ENCODE measurements around the gene ADSS1.
A peak's percentile ranks its signal among the peaks of the same experiment; 100 is the strongest.

The ADSS1 gene

DNA sequence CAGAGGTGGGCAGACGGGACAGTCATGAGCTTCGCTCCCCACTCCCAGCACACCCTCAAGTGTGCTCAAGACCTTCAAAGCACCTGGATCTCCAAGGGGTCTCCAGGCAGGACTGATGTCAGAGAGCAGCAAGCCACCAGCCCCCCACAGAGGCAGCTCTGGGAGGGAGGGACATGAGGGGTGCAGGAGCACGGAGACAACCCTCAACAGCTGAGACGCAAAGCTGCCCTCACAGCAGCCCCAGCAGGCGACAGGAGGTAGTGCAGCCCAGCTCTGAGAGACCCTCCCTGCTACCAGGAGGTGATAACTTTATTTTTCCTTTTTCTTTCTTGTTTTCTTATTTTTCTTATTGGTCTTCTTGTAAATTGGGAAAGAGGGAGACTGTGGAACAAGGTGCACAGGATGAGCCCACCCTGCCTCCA lies 46.8 kb downstream of the ADSS1 start:
- DNase-seq (ENCODE audit: insufficient read length, low spot score) (no peak), FAIRE-seq (no peak)
- TF ChIP-seq TAF1 (IDR thresholded peaks at IDR 0.05; ENCODE audit: low read depth, low read length) (no peak), PAX5 (IDR thresholded peaks at IDR 0.05; ENCODE audit: insufficient read depth, low read length, severe bottlenecking) (no peak), POU2F2 (IDR thresholded peaks at IDR 0.05; ENCODE audit: low read depth, low read length) (no peak)

DNA sequence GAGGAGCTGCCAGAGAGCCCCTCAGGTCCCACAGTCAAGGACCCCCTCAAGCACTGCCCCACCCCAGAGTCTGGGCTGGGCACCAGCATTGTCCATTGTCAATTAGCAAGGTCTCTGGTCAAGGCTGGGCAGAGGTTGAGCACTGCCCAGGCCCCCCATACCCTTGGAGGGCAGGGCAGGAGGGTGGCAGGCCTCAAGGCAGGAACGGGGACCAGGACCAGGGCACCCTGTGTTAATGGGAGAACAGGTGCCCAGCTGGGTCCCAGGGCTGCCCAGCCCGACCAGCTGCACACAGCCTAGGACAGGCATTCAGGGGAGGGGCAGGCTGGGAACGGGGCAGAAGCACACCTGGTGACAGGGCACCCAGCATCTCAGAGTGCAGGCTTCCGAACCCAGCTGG lies 47.3 kb downstream of the ADSS1 start:
- DNase-seq (ENCODE audit: insufficient read length, low spot score), result no peak
- TF ChIP-seq POLR2AphosphoS5 (IDR thresholded peaks at IDR 0.05; ENCODE audit: low read depth, low read length), result no peak
- TF ChIP-seq POLR2A (IDR thresholded peaks at IDR 0.05; ENCODE audit: low read depth, low read length), result no peak
- TF ChIP-seq POU2F2 (IDR thresholded peaks at IDR 0.05; ENCODE audit: low read depth, low read length), result no peak
- no peak for TF ChIP-seq PAX5 (IDR thresholded peaks at IDR 0.05; ENCODE audit: insufficient read depth, low read length, severe bottlenecking)
- no peak for TF ChIP-seq TAF1 (IDR thresholded peaks at IDR 0.05; ENCODE audit: low read depth, low read length)
- TF ChIP-seq SPI1 (IDR thresholded peaks at IDR 0.05; ENCODE audit: low read depth, low read length), result no peak
- no peak for FAIRE-seq

DNA sequence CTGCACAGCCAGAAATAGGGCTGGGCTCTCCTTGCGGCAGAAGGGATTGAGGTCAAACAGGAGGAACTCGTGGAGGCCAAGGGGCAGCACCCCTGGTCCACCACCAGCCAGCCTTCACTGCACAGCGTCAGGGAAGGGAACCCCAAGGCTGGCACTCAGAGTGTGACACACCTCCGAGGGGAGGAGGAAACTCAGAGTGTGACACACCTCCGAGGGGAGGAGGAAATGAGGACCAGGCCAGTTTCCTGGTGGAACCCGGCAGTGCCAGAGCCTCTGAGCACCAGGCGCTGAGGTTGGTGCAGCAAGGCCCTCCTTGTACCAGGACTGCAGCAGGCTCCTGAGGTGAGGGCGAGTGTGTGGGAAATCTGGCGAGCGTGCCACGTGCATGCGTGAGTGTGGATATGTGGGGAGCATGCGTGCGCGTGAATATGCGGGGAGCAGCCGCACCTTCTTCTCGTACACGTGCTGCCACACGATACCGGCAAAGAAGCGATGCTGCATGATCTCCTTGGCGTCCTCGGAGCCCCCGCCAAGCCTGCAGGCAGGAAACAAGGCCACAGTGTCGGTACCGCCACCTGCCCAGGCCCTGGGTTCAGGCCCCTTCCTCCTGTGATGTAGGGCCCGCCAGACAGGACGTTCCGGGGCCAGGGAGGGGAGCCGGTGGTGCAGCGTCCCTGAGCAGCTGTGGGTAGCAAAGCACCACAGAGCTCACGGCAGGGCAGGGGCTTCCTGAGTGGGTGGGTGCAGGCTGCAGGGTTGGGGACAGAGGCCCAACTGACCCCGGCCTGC lies 48.1 kb downstream of the ADSS1 start:
- FAIRE-seq (no peak), DNase-seq (ENCODE audit: insufficient read length, low spot score) (no peak)
- TF ChIP-seq POU2F2 (IDR thresholded peaks at IDR 0.05; ENCODE audit: low read depth, low read length) (0 out of 2 replicates have a peak, but pooled peaks have one; percentile 13), POLR2A (IDR thresholded peaks at IDR 0.05; ENCODE audit: low read depth, low read length) (no peak)

DNA sequence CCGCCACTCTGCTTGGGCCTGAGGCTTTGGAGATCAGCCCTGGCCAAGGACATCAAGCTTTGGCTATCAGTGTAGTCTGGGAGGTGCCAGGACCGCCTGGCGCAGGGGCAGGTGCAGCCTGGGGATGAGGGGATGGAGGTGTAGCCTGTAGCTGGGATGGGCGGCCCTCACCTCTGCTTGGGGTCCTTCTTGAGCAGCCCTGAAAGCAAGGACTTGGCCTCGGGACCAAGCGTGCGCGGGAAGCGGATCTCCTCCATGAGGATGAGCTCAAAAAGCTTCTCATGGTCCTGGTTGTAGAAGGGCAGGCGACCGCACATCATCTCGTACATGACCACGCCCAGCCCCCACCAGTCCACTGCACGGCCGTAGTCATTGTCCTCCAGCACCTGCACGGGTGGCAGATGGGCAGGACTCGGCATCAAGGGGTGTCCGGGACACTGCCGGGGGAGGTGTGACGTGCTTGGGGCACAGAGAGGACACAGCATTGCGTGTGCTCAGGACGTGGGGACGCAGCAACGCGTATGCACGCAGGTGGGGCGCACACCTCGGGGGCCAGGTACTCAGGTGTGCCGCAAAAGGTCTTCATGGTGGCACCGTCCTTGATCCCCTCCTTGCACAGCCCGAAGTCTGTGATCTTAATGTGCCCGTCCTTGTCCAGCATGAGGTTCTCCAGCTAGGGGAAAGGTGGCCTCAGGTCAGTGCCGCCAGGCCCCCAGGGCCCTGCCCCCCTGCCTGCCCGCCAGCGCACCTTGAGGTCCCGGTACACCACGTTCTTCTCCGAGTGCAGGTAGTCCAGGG lies 48.9 kb downstream of the ADSS1 start:
- FAIRE-seq (no peak), DNase-seq (ENCODE audit: insufficient read length, low spot score) (no peak)
- TF ChIP-seq POLR2AphosphoS5 (IDR thresholded peaks at IDR 0.05; ENCODE audit: low read depth, low read length), result no peak
- TF ChIP-seq TAF1 (IDR thresholded peaks at IDR 0.05; ENCODE audit: low read depth, low read length), result no peak
- TF ChIP-seq SPI1 (IDR thresholded peaks at IDR 0.05; ENCODE audit: low read depth, low read length), result no peak
- no peak for TF ChIP-seq POU2F2 (IDR thresholded peaks at IDR 0.05; ENCODE audit: low read depth, low read length)
- no peak for TF ChIP-seq PAX5 (IDR thresholded peaks at IDR 0.05; ENCODE audit: insufficient read depth, low read length, severe bottlenecking)
- TF ChIP-seq POLR2A (IDR thresholded peaks at IDR 0.05; ENCODE audit: low read depth, low read length), result no peak

DNA sequence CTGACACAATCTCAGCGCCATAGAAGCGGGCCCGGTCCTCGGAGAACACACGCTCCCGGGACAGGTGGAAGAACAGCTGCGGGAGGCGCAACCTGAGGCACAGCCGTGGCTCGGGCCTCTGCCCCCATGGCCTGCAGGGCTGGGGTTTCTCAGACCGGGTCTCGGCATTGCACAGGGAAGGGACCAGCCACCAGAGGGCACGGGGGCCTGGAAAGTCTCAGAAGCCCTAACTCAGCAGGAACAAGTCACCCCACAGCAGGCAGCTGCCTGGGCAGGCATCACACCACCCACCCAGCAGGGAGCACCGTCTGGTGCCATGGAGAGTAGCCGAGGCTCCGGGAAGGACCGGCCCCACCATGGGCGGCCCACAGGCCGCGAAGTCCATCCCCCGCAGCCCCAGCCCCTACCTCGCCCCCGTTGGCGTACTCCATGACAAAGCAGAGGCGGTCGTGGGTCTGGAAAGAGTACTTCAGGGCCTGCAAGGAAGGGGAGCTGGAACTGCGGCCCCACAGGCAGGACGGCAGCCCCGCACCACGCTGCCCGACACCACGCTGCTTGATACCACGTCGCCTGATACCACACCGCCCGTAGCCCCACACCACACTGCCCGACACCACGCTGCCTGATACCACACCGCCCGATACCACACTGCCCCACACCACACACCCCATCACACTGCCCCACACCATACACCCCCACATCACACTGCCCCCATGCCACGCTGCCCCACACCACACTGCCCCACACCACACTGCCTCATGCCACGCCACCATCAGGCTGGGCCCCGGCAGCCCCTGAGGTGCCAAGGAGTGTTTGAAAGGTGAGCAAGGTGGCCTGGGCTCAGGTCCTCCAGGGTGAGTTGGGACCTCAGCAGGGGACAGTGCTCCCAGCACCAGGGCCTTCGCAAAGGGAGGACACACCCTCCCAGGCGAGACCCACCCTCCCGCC lies 49.8 kb downstream of the ADSS1 start:
- no peak for FAIRE-seq
- no peak for TF ChIP-seq POLR2A (IDR thresholded peaks at IDR 0.05; ENCODE audit: low read depth, low read length)
- no peak for TF ChIP-seq PAX5 (IDR thresholded peaks at IDR 0.05; ENCODE audit: insufficient read depth, low read length, severe bottlenecking)
- no peak for TF ChIP-seq POU2F2 (IDR thresholded peaks at IDR 0.05; ENCODE audit: low read depth, low read length)
- TF ChIP-seq TAF1 (IDR thresholded peaks at IDR 0.05; ENCODE audit: low read depth, low read length), result no peak
- no peak for TF ChIP-seq POLR2AphosphoS5 (IDR thresholded peaks at IDR 0.05; ENCODE audit: low read depth, low read length)
- TF ChIP-seq SPI1 (IDR thresholded peaks at IDR 0.05; ENCODE audit: low read depth, low read length), result no peak

DNA sequence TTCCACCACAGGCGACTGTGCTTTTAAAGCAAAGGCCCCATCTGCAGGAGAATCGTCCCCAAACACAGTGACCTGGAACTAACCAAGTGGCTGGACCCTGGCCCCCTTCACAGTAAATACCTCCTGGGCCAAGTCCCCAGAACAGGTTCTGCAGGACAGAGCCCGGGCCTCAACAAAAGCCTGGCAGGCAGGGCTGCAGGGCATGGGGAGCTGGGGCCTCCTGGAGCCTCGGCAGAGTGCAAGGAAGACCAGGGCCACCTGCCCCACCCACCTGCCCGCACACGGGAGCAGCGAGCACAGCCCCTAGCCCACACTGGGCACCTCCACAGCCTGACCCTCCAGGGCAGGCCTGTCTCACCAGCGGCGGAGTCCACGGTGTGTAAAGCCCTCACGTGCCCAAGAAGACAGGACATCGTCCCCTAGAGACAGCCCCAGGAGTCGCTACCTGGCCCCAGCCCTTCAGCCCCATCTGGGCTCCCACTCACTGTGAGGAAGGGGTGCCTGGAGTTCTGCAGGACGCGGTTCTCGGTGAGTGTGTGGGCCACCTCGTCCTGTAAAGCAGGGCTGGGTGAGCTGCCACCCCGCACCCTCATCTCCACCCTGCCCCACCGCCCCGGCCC lies 50.5 kb downstream of the ADSS1 start:
- FAIRE-seq (no peak), DNase-seq (ENCODE audit: insufficient read length, low spot score) (no peak)
- TF ChIP-seq POLR2A (IDR thresholded peaks at IDR 0.05; ENCODE audit: low read depth, low read length), result no peak; the same call in 1 of the 2 replicates
- TF ChIP-seq POLR2AphosphoS5 (IDR thresholded peaks at IDR 0.05; ENCODE audit: low read depth, low read length), result no peak

More for the DNA sequence above, 49.8 kb downstream of the ADSS1 start:
- DNase-seq (ENCODE audit: insufficient read length, low spot score), result no peak

DNA sequence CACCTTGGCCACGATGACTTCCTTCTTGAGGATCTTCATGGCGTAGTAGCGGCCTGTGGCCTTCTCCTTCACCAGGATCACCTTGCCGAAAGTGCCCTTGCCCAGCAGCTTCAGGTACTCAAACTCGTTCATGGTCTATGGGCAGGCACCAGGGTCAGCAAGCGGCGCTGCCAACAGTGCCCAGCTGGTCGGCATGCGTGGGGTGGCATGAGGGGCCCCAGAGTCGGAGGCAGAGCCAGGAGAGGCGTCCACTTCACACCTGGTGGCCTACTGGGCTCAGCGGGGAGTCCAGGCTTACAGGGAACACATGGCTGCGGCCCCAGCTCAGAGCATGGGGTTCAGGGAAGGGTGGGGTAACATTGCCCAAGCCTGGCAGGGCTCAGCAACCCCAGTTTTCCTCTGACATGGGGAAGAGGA lies 51.1 kb downstream of the ADSS1 start:
- DNase-seq (ENCODE audit: insufficient read length, low spot score) (no peak), FAIRE-seq (no peak)
- TF ChIP-seq POU2F2 (IDR thresholded peaks at IDR 0.05; ENCODE audit: low read depth, low read length) (no peak), POLR2A (IDR thresholded peaks at IDR 0.05; ENCODE audit: low read depth, low read length) (no peak), TAF1 (IDR thresholded peaks at IDR 0.05; ENCODE audit: low read depth, low read length) (no peak), POLR2AphosphoS5 (IDR thresholded peaks at IDR 0.05; ENCODE audit: low read depth, low read length) (no peak), PAX5 (IDR thresholded peaks at IDR 0.05; ENCODE audit: insufficient read depth, low read length, severe bottlenecking) (no peak), SPI1 (IDR thresholded peaks at IDR 0.05; ENCODE audit: low read depth, low read length) (no peak)

DNA sequence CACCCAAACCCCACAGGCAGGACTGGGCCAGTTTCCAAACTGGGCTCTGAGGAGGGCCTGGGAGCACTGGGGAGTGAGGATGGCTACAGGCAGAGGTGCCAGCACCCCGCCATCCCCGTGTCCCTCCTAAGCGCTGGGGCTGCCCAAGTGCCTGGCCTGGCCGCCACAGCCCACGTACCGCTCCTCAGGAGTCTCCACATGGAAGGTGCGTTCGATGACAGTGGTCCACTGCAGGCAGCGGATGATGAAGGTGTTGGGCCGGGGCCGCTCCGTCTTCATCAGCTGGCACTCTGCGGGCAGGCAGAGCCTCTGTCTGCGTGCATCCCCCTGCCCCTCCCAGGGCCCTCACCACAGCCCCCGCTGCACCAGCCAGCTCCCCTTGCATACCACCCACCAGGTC lies 52.5 kb downstream of the ADSS1 start:
- no peak for FAIRE-seq

More for the DNA sequence above, 52.5 kb downstream of the ADSS1 start:
- no peak for DNase-seq (ENCODE audit: insufficient read length, low spot score)
- TF ChIP-seq POLR2A (IDR thresholded peaks at IDR 0.05; ENCODE audit: low read depth, low read length) (no peak), TAF1 (IDR thresholded peaks at IDR 0.05; ENCODE audit: low read depth, low read length) (no peak), SPI1 (IDR thresholded peaks at IDR 0.05; ENCODE audit: low read depth, low read length) (no peak), PAX5 (IDR thresholded peaks at IDR 0.05; ENCODE audit: insufficient read depth, low read length, severe bottlenecking) (no peak), POU2F2 (IDR thresholded peaks at IDR 0.05; ENCODE audit: low read depth, low read length) (no peak), POLR2AphosphoS5 (IDR thresholded peaks at IDR 0.05; ENCODE audit: low read depth, low read length) (no peak)
